C4-2B (cell line): Measurements from ENCODE around the gene TMEM145.
"Not testable (repeated sequence)": the region's sequence is repeated elsewhere in the genome, so short reads cannot be mapped to it uniquely, and the experiment has no call there.

Experiments
- H3K27ac ChIP-seq: fragments of 450-650 bp; 2 replicates; pipeline ENCODE4 v1.5.1; 2017
- CTCF ChIP-seq: fragments of 450-650 bp; conservative IDR thresholded peaks from 2 replicates; pipeline ENCODE4 v1.5.1; 2017; ENCODE audit warnings: mild to moderate bottlenecking
- ZFX ChIP-seq: fragments of 450-650 bp; IDR thresholded peaks from 2 replicates; pipeline ENCODE4 v1.6.1; 2017

Gene TMEM145

GRCh38 chr19:42313096-42313839, at the start of gene TMEM145:
Gene TMEM145, plus strand, starts transcription at chr19:42313309. Its CDS starts 68 bp downstream, at chr19:42313377.
- H3K27ac ChIP-seq, result no peak within 1 kb of the TSS
- TF ChIP-seq ZFX (no peak), CTCF (no peak; the same call in 1 of the 2 replicates)

GRCh38 chr19:42266105-42266504, 47.0 kb upstream of the TMEM145 start:
- not testable (repeated sequence) for H3K27ac ChIP-seq

GRCh38 chr19:42266928-42267603, 46.0 kb upstream of the TMEM145 start:
- peak overlapping the region; percentile 89 for H3K27ac ChIP-seq

GRCh38 chr19:42267644-42268141, 45.4 kb upstream of the TMEM145 start:
- TF ChIP-seq CTCF, result no peak
- no peak for TF ChIP-seq ZFX
- H3K27ac ChIP-seq, result peak overlapping the region; percentile 89

GRCh38 chr19:42268142-42268703, 44.9 kb upstream of the TMEM145 start:
- TF ChIP-seq ZFX, result no peak
- no peak for TF ChIP-seq CTCF

GRCh38 chr19:42268704-42269477, 44.2 kb upstream of the TMEM145 start, which contains the start of gene CIC:
Gene CIC, plus strand, starts transcription at chr19:42269252. Its CDS starts 2,532 bp downstream, at chr19:42271784.
- TF ChIP-seq ZFX (no peak), CTCF (no peak)

More at GRCh38 chr19:42268142-42268703, 44.9 kb upstream of the TMEM145 start:
- H3K27ac ChIP-seq, result peak overlapping the region; percentile 89

GRCh38 chr19:42269478-42270345, 43.4 kb upstream of the TMEM145 start:
- peak overlapping the region; percentile 89 for H3K27ac ChIP-seq
- TF ChIP-seq CTCF, result no peak
- TF ChIP-seq ZFX, result no peak

More at GRCh38 chr19:42268704-42269477, 44.2 kb upstream of the TMEM145 start, which contains the start of gene CIC:
- H3K27ac ChIP-seq, result peak within 1 kb of the TSS; percentile 89
